ENCODE measurements around the gene FHL1.
"Not testable (repeated sequence)": the region's sequence is repeated elsewhere in the genome, so short reads cannot be mapped to it uniquely, and the experiment has no call there.

The FHL1 gene

DNA sequence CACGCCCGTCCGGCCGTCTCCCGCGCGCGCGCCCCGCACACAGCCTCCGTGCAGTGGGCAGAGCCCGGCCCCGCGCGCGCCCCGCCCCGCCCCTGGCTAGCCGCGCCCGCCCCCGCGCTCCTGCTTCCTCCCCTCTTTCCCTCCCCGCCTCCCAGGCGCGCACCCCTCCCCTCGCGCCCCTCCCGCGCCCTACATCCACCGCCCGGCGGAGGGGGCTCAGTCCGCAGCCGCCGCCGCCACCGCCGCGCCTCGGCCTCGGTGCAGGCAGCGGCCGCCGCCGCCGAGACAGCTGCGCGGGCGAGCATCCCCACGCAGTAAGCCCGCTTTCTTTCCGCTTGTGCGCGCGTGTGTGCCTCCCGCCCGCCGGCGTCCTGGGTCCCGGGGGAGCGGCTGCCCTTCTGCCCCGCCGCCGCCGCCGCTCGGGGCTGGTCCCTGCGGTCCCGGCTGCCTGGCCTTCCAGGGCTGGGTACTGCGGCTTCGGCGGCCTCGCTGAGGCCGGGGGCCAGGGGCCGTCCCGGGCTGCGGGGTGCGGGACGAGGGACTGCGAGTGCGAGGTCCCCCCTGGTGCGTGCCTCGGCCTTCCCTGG is at the start of gene FHL1:
FHL1 (plus strand) TSS at position 219 of the 587 bp plus-strand sequence.
- no peak for DNase-seq

DNA sequence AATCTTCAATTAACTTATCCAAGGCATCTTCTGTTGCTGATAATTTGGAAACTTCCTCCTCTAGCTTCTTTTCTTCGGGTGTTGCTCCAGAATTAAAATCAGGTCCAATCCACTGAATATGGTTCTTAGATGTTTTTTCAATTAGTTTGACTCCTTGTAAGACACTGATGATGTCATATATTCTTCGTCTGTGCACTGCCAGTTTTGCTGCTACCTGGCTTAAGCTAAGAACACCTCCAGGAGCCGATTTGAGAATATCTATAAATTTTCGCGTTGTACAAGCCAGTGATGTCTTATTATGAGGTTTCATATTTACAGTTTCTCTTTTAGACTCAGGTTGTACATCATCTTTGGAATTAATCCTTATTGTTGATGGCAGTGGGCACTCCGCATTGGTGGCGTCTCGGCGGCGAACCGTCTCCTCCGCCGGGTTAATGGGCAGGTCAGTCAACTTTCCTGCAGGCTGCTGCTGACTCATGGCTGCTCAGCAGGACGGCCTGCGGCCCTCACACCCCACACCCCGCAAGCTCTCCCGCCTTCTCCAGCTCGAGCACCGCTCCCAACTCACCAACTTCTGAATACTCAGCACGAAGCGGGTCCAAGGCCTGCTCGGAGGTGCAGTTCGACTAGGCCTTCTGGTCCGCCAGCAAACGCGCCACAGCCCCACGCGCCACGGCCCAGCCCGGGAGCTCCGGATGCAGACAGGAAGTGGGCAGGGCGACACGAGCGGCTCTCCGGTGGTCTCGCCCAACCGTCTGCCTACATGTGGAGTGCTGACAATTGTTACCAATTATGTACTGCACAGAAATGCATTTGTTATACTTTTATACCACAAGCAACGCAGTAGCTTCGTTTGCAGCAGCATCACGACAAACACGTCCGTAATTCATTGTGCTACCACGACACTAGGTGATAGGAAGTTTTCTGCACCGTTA is 49.2 kb upstream of the FHL1 start:
- no peak for DNase-seq

DNA sequence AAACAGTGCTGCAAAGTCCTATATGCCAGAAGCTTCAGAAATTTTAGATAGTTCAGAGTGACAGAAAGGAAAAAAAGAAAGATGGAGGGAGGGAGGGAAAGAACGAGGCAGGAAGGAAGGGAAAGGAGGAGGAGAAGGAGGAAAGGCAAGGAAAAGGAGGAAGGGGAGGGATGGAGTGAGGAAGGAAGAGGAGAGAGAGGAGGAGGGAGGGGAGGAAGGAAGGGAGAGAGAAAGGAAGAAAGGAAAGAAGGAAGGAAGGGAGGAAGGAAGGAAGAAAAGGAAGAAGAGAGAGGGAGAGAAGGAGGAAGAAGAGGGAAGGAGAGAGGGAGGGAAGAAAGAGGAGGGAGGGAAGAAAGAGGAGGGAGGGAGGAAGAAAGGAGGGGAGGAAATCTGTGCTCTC is 42.4 kb upstream of the FHL1 start:
- no peak for DNase-seq

DNA sequence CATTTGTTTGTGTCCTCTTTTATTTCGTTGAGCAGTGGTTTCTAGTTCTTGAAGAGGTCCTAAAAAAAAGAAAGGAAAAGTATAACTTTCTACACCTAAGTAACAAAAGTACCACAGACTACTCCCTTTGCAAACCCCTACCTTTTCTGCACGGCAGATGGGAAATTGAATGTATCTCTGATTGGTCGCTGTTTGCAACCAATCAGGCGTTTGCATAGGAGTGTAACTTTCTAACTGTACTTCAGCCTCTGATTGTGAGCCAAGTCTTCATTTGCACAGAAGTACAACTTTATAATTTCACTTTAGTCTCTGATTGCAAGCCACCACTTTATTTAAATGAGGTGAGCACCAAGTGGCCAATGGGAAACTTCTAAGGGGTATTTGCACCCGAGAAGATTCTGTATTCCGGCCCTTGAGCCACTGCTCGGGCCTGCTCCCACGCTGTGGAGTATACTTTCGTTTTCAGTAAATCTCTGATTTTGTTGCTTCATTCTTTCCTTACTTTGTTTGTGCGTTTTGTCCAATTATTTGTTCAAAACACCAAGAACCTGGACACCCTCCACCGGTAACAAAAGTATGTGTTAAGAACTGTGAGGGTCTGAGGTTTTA is 40.3 kb upstream of the FHL1 start:
- no peak for DNase-seq

DNA sequence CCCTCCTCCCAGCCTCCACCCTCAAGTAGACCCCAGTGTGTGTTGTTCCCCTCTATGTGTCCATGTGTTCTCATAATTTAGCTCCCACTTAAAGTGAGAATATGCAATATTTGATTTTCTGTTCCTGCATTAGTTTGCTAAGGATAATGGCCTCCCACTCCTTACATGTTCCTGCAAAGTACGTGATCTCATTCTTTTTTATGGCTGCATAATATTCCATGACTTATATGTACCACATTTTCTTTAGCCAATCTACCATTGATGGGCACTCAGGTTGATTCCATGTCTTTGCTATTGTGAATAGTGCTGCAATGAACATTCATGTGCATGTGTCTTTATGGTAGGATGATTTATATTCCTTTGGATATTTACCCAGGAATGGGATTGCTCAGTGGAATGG is 38.4 kb upstream of the FHL1 start:
- not testable (repeated sequence) for DNase-seq

DNA sequence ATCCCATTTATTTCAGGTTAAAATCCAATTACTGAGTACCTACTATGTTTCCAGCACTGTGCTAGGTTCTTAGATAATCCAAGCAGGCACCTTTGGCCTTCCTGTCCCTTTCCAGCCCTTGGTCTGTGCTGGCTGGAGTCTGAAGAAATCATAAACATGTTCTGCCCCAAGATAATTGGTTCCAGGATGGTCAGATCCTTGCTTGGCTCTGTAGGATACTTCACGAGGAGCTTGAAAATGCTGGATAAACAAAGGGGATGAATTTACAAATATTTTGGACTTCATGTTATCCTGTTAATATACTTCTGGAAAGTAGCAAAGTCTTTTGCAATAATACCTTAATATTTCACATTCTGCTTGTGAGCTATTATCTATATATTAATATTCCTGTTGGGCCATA is 35.0 kb upstream of the FHL1 start:
- no peak for DNase-seq

DNA sequence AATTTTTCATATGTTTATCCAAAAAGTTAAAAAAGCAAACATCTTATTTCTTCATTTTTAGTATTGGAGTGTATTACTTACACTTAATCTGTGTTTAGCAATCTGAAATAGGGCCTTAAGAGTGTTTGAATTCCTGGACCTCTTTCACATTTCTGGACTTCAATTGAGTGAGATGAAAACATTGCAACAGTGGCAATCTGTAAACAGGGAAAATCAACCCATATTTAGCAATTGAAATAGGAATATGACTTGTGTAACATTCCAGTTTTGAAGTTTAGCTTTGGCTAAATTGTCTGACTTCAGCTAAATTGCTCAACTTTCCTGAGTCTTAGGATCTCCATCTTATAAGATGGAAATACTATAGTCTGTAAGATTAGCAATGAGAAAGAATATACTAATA is 34.6 kb upstream of the FHL1 start:
- no peak for DNase-seq

DNA sequence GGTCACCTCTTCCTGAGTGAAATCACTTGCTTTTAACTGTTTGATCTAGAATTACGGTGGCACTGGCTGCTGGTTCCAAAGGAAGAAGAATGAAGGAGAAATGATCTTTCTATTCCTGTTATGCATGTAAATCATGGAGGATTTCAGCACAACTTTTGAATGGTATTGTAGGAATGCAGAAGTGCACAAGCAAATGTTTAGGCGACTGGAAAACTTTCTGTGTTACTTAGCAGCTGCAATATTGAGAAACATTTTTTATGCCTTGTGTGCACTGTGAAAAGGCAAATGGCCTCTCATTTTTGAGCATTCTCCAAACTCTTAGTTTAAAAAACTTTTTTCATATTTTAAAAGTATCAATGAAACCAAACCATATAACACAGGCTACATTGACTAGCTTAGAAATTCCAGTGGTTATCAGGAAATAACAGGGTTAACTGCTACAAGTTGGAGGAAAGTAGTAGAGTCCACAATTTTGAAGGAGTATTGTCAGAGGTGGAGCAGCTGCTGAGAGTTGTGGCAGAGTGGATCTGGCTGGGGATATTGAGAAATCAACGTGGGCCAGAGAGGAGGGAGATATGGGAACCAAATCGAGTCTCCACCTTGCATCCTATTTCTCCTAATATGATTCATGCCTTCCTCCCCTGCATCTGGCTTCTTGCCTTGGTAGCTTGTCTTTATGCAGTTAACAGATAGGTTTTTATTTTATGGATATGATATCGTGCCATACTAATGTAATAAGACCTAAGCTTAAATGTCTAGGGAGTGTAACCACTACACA is 32.0 kb upstream of the FHL1 start:
- no peak for DNase-seq

DNA sequence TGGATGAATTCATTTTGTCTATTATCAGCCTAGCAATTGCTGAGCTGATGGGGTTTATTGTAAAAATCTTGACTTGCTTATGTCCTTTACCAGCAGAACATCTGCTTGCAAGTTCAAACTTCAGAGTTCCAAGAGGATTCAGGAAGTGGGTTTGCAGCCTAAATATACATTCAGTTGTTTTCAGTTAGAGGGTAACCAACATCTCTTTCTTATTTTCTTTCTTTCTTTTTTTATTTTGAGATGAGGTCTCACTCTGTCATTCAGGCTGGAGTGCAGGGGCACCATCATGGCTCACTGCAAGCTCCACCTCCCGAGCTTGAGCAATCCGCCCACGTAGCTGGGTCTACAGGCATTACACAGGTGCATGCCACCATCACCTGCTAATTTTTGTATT is 31.4 kb upstream of the FHL1 start:
- DNase-seq = no peak

DNA sequence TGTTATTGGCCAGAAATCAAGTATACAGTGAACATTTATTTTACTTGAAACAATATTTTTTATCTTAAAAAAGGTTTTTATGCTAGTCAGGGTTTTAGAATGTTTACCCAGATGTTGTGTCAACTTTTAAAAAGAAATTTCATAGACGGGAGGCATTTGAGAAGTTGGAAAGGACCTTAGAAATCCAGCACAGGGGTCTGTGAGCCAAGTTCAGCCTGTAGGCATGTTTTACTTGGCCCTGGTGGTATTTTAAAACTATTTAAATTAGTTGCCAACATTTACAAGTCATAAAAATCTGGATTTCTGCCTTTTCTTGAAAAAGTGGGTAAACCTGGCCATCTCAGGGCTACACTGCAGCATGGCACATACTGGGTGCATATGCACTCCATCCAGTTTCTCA is 25.5 kb upstream of the FHL1 start:
- DNase-seq = no peak

DNA sequence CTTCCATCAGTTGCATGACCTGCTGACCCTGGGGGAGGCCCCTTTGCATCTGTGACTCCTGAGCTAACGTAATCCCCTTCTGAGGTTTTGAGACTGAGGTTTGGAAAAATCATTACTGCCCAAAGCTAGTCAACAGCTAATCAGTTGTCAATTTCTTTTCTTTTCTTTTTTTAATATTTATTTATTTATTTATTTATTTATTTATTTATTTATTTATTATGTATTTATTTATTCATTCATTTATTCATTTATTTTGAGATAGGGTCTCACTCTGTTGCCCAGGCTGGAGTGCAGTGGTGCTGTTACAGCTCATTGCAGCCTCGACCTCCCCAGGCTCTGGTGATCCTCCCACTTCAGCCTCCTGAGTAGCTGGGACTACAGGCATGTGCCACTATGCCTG is 25.1 kb upstream of the FHL1 start:
- DNase-seq = no peak

DNA sequence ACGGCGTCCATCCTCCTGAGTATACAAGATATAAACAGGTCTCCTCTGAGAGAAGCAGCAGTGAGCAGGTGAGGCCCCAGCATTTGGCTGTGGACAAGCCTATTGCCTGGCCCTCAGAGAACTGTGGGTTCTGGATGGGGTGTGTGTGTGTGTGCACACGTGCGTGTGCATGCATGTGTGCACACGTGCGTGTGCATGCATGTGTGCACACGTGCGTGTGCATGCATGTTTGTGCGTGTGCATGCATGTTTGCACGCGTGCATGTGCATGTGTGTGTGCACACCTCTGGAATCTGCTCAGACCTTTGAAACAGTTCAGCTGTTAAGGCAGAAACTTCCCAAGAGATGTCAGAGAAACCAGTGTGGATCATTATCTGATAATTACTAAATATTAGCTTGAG is 22.2 kb upstream of the FHL1 start:
- DNase-seq = no peak

DNA sequence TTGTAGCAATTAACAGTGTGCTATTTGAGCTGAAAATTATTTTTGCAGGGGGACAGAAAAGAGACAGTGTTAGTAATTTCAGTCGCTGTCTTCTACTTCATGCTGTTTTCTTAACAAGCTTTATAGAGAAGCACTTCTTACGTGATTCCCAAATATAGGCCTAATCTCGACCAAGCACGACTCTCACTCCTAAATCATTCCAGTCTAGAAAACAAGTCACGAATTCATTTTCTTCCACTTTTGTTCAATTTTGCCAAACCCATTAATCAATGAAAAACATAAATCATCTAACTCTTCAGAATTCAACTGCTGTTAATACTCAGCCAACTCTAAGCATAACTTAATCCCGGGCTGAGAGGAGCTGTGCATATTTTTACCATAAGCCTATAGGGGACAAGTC is 21.0 kb upstream of the FHL1 start:
- DNase-seq = no peak

DNA sequence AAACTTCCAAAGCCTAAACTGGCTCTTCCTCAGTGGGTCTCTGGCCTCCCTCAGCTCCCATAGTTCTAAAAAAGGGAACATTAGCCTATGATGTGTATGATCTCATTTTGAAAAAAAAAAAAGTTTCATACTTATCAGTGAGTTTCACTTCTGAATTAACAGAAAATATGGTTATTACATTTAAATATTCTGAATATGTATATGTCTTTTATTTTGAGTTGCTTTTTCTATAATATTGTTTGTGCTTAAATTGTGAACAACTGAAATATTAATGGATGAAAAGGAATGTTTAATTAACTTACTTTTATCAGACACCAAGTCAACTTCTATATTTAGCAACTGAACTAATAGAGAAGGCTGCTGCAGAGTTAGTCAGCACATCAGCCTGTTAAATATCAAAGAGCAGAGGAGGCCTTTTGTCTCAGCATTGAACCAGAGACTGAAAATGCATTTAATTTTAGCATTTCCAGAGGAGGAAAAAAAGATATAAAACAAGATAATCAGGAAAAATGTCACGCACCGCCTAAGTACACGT is 20.4 kb upstream of the FHL1 start:
- no peak for DNase-seq

DNA sequence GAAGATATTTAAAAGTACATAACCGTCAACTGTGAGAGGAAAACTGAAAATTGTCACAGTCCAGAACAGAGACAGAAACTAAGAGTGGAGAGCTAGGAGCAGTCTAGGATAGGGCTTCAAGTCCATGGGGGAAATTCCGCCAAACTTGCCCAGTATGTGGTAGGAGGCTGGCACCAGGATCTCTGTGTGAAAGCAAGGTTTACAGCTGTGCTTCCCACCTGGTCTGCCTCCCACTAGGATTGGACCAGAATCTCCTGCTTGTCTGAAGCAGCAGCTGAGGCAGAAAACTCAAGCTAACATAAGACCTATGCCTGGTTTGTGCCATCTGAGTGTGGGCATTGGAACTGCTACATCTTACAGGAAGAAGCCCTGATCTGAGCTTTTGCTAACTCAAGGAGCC is 18.6 kb upstream of the FHL1 start:
- no peak for DNase-seq

DNA sequence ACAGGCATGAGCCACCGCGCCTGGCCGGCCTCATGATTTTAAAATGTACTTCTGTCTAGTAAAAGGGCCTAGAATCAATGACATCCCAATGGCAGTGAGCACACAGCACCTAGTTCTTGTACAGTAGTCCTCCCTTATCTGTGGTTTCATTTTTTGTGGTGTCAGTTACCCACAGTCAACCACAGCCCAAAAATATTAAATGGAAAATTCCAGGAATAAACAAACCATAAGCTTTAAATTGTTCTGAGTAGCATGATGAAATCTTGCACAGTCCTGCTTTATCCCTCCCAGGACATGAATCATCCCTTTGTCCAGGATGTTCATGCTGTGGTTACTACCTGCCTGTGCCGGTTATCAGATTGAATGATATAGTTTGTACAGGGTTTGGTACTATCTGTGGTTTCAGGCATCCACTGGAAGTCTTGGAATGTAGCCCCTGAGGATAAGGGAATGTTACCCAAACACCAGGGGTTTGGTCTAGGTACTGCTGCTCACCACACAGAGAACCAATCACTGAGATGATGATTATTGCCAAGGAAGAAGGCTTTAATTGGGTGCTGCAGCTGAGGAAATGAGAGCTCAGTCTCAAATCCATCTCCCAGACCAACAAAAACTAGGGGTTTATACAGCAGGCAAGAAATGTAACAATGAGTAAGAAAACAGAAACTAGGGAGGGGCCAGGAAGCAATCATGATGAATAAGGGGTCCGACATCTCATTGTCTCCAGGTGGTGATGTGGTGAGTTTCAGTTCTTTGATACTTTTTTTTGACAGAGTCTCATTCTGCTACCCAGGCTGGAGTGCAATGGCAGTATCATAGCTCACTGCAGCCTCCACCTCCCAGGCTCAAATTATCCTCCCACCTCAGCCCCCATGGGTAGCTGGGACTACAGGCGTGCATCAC is 16.2 kb upstream of the FHL1 start:
- DNase-seq = no peak

DNA sequence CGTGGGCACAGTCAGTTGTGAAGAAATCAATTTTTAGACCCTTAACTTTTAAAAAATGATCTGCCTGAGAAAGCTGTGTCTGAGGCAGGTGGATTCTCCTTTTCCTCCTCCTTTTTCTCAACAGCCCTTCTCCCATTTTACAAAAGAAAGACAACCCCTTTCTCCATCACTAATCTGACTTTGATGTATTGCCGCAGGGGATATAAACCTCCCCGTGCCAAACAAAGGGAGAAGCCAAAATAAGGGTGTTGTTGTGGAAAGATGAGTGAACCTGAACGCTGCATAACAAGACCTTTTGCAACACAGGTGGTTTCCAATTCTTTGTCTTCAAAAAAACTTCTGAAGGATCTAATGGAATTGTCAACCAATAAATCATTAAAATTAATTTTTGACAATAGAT is 8.4 kb upstream of the FHL1 start:
- no peak for DNase-seq

DNA sequence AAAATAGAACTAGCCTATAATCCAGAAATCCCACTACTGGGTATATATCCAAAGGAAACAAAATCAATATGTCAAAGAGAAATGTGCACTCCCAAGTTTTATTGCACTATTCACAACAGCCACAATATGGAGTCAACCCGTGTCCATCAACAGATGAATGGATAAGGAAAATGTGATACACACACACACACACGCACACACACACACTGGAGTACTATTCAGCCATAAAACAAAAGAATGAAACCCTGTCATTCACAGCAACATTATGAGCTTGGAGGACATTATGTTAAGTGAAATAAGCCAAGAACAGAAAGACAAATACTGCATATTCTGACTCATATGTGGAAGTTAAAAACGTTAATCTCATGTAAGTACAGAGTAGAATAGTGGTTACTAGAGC is 5.8 kb upstream of the FHL1 start:
- no peak for DNase-seq

DNA sequence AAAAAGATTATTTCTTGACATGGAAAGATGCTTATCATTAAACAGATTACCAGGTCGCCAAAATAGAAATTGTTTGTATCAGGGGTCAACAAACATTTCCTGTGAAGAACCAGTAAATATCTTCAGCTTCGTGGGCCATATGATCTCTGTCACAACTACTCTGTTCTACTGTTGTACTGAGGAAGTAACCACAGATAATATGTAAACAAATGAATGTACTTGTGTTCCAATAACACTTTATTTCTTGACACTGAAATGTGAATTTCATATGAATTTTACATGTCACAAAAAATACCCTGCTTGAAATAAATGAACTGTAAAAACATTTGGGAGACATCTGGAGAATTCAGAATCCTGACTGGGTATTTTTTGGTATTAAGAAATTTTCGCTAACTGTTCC is 4.7 kb upstream of the FHL1 start:
- no peak for DNase-seq

DNA sequence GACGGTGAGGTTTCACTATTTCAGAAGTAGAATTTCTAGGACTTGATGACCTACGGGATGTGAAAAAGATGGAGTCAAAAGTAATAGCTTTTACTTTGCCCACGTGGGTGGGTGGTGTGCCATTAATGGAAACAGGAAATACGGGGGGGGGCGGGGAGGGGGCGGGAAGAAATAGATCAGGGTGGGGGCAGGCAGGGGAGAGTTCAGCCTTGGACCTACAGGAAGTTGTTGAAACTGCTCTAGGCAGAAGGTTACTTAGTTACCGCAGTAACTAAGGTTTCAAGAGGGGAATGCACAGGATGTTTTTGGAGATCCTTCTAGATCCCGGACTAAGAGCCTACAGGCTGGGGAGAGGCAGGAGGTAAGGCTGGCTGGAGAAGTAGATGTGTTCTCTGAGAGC is 3.6 kb upstream of the FHL1 start:
- DNase-seq = no peak

DNA sequence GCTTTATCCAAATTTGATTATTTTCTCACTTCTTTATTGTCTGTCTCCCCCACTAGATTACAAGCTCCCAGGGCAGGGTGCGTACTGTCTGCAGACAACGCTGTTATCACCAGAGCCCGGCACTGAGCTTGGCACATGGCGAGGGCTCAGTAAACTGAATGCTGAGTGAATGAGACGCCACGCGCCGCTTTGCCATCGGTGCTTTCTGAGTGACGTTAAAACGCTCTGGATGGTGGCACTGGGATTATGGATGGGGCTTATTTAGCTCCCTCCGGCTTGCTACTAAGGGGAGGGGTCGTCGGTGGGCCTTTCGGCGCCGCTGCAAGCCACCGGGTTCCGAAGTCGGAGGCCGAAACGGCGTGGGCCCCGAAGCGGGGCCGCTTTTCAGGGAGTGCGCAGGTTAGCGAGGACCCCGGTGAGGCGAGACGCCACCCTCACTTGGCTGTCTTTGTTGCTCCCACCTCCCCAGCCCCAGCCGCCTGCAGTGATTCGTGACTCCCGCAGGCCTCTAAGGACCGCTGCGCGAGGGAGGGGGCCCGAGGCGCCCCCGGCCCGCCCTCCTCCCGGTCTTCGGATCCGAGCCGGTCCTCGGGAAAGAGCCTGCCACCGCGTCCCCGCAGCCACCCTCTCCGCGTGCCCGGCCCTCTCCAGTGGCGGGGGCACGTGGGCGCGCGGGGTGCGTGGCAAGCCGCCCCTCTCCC is 569 bp upstream of the FHL1 start:
- no peak for DNase-seq

DNA sequence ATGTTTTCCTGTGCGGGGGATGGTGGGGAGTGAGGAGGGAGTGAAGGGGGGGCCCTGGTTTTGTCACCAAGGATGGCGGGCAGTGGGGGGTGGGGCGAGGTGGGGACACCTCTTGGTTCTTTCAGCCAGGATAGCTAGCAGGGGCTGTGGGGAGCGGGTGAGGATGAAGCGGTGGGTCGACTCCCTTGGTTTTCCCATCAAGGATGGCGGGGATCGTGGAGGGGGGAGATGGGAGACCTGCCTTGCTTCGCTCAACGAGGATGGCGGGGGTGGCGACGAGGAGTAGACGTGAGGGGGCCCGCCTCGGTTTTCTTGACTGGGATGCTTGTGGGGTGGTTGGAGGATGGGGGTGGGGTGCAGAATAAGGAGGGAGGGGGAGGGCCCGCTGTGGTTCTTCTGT is 643 bp downstream of the FHL1 start:
- no peak for DNase-seq
